DND-41 (cell line): ENCODE measurements around the gene SMCO1.

Source experiments
- ATAC-seq: fragments of 200-7000 bp; cut with Tn5 transposase; 3 replicates; pipeline ENCODE4 v1.9.1; 2021; ENCODE audit warnings: low read depth; ENCODE audit not compliant: insufficient read depth
- DNase-seq: peaks from one replicate; pipeline ENCODE4 v3.0.0-alpha.2; 2020
- H2AFZ ChIP-seq: 2 replicates; pipeline ENCODE4 v1.6.0; 2012; ENCODE audit warnings: low read depth, low read length
- H3K27ac ChIP-seq: 2 replicates; pipeline ENCODE4 v1.5.1; 2012; ENCODE audit warnings: low read length, inconsistent platforms
- H3K27me3 ChIP-seq: fragments of 200-600 bp; sonication (generic); 2 replicates; pipeline ENCODE4 v1.6.0; 2012; ENCODE audit warnings: low read length, mild to moderate bottlenecking, inconsistent platforms; ENCODE audit not compliant: insufficient read depth, poor library complexity
- H3K36me3 ChIP-seq: 2 replicates; pipeline ENCODE4 v1.5.1; 2012; ENCODE audit warnings: low read length, inconsistent platforms; ENCODE audit not compliant: insufficient read depth
- H3K4me1 ChIP-seq: 2 replicates; pipeline ENCODE4 v1.5.1; 2012; ENCODE audit warnings: mild to moderate bottlenecking, low read length; ENCODE audit not compliant: insufficient read depth
- H3K4me2 ChIP-seq: 2 replicates; pipeline ENCODE4 v1.6.0; 2012; ENCODE audit warnings: mild to moderate bottlenecking, moderate library complexity, low read length, inconsistent platforms; ENCODE audit not compliant: insufficient read depth
- H3K4me3 ChIP-seq, 2 experiments: fragments of 200-600 bp in 1 of 2; shearing (Covaris generic) in 1 of 2; 2 replicates each; pipeline ENCODE4 v1.5.1; 2012 to 2016; ENCODE audit warnings: inconsistent platforms in 2 of 2, low read length in 2 of 2, mild to moderate bottlenecking in 2 of 2, low read depth in 1 of 2, moderate library complexity in 1 of 2
- H3K79me2 ChIP-seq: 2 replicates; pipeline ENCODE4 v1.6.0; 2012; ENCODE audit warnings: low read length, inconsistent platforms; ENCODE audit not compliant: insufficient read depth
- H3K9ac ChIP-seq: 2 replicates; pipeline ENCODE4 v1.6.0; 2012; ENCODE audit warnings: low read depth, mild to moderate bottlenecking, inconsistent platforms, low read length, moderate library complexity
- H3K9me3 ChIP-seq: 2 replicates; pipeline ENCODE4 v1.5.1; 2012; ENCODE audit warnings: low read length, moderate library complexity, mild to moderate bottlenecking, inconsistent platforms; ENCODE audit not compliant: insufficient read depth, severe bottlenecking
- H4K20me1 ChIP-seq: 2 replicates; pipeline ENCODE4 v1.6.0; 2012; ENCODE audit warnings: low read length; ENCODE audit not compliant: insufficient read depth
- CTCF ChIP-seq: IDR thresholded peaks from 2 replicates; pipeline ENCODE4 v1.5.1; 2012; ENCODE audit warnings: borderline replicate concordance, low read length, moderate library complexity, mild to moderate bottlenecking; ENCODE audit not compliant: poor library complexity, severe bottlenecking; ENCODE audit errors: extremely low read depth
- EZH2 ChIP-seq: IDR thresholded peaks from 3 replicates; pipeline ENCODE4 v1.6.1; 2012; ENCODE audit warnings: borderline replicate concordance, low read depth, mild to moderate bottlenecking, moderate library complexity, low read length, inconsistent platforms; ENCODE audit not compliant: severe bottlenecking

Gene SMCO1

GRCh38 chr3:196499061-196499460 lies 16.1 kb downstream of the SMCO1 start:
- ATAC-seq: no peak
- H2AFZ ChIP-seq: no peak overlapping the region
- H3K9ac ChIP-seq: peak overlapping the region; percentile 78
- H3K4me2 ChIP-seq: peak overlapping the region; percentile 81
- no peaks in the 10 kb centered on the region for H3K27me3 ChIP-seq
- peak overlapping the region in 1 of 2 experiments; percentile 82; a peak in 2 of 4 replicates for H3K4me3 ChIP-seq
- H3K9me3 ChIP-seq: no peaks in the 10 kb centered on the region
- no peak for DNase-seq
- H3K79me2 ChIP-seq: peaks cover 93% of the 10 kb centered on the region
- peaks cover 30% of the 10 kb centered on the region for H3K4me1 ChIP-seq
- no peak for TF ChIP-seq EZH2
- no peak for TF ChIP-seq CTCF
- peaks cover 54% of the 10 kb centered on the region for H3K36me3 ChIP-seq
- H4K20me1 ChIP-seq: peaks cover 75% of the 10 kb centered on the region
- peak overlapping the region; percentile 39 for H3K27ac ChIP-seq

DNA sequence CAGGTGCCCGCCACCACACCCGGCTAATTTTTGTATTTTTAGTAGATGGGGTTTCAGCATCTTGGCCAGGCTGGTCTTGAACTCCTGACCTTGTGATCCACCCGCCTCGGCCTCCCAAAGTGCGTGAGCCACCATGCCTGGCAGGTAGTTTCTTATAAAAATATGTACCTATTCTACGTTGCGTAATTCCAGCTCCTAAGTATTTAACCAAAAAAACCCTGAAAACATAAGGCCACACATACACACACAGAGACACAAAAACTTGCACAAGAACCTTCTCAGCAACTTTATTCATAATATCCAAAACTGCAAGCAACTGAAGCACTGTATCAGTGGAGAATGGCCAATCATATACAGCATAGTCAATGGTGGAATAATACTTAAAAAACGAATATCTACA lies 16.8 kb downstream of the SMCO1 start:
- Histone ChIP-seq H3K79me2 (peaks cover 99% of the 10 kb centered on the region), H4K20me1 (peaks cover 80% of the 10 kb centered on the region), H3K4me2 (peak overlapping the region; percentile 81; the same call in 1 of the 2 replicates), H3K27me3 (no peaks in the 10 kb centered on the region), H3K27ac (no peak overlapping the region), H3K4me1 (peaks cover 27% of the 10 kb centered on the region), H3K36me3 (peaks cover 54% of the 10 kb centered on the region), H3K9me3 (no peaks in the 10 kb centered on the region), H3K9ac (no peak overlapping the region), H3K4me3 (peak overlapping the region in 1 of 2 experiments; percentile 25; a peak in 1 of 4 replicates), H2AFZ (no peak overlapping the region)
- no peak for ATAC-seq
- DNase-seq: no peak
- TF ChIP-seq CTCF (no peak), EZH2 (no peak)

DNA sequence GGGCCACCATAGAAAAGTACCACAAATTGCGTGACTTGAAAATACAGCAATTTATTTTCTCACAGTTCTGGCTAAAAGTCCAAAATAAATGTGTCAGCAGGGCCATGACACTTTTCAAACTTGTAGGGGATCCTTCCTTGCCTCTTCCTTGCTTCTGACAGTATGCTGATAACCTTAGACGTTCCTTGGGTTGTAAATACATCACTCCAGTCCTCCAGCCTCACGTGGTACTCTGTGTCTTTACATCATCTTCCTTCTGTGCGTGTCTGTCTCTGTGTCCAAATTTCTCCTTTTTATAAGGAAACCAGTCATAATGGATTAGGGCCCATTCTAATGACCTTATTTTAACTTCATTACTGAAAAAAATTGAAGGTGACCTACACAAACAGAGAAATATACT lies 19.0 kb downstream of the SMCO1 start:
- DNase-seq (no peak), ATAC-seq (no peak)
- H3K27ac ChIP-seq: no peak overlapping the region
- TF ChIP-seq EZH2: no peak
- TF ChIP-seq CTCF: no peak
- H3K9ac ChIP-seq: no peak overlapping the region
- H3K79me2 ChIP-seq: peaks cover 98% of the 10 kb centered on the region
- no peaks in the 10 kb centered on the region for H3K27me3 ChIP-seq
- H3K4me2 ChIP-seq: no peak overlapping the region
- H4K20me1 ChIP-seq: peaks cover 80% of the 10 kb centered on the region
- H2AFZ ChIP-seq: no peak overlapping the region
- peaks cover 27% of the 10 kb centered on the region for H3K4me1 ChIP-seq
- peaks cover 60% of the 10 kb centered on the region for H3K36me3 ChIP-seq
- H3K4me3 ChIP-seq: no peak overlapping the region
- H3K9me3 ChIP-seq: no peaks in the 10 kb centered on the region

GRCh38 chr3:196493292-196493691 lies 21.9 kb downstream of the SMCO1 start:
- peaks cover 75% of the 10 kb centered on the region for H4K20me1 ChIP-seq
- TF ChIP-seq EZH2: no peak
- no peak for TF ChIP-seq CTCF
- no peak overlapping the region for H2AFZ ChIP-seq
- no peak overlapping the region for H3K4me3 ChIP-seq
- DNase-seq (no peak), ATAC-seq (no peak)
- H3K27ac ChIP-seq: no peak overlapping the region
- no peaks in the 10 kb centered on the region for H3K9me3 ChIP-seq
- no peaks in the 10 kb centered on the region for H3K27me3 ChIP-seq
- peaks cover 6% of the 10 kb centered on the region; the same call in 1 of the 2 replicates for H3K4me1 ChIP-seq
- H3K79me2 ChIP-seq: peaks cover 99% of the 10 kb centered on the region
- no peak overlapping the region for H3K9ac ChIP-seq
- H3K36me3 ChIP-seq: peaks cover 48% of the 10 kb centered on the region
- no peak overlapping the region for H3K4me2 ChIP-seq
